Adrenal gland (tissue), 12 donors: ENCODE results near the gene ZNF341. TPM values are rescaled to one million over a fixed set of nuclear protein-coding genes. Genes with fewer than 3 reads are reported as not detected.

ENCODE experiments used
- DNase-seq, 7 donors: peaks; one replicate each; pipeline ENCODE4 v3.0.0-alpha.2; 2019 to 2020
- H3K27ac ChIP-seq, 5 donors: fragments of 200-600 bp; sonication (generic) in 4 of 5; 1 replicate in 3 of 5; 2 replicates in 2 of 5; pipeline versions ENCODE4 v1.5.1 to v1.8.0; 2016 to 2020; ENCODE audit warnings: mild to moderate bottlenecking in 1 of 5
- H3K27me3 ChIP-seq: fragments of 200-600 bp; 2 replicates; pipeline ENCODE4 v1.8.0; 2021
- H3K36me3 ChIP-seq, 2 donors: fragments of 200-600 bp; replicated peaks in 1 of 2; 1 replicate in 1 of 2; 2 replicates in 1 of 2; pipeline versions ENCODE4 v1.5.1 to v1.8.0; 2018 to 2022
- H3K4me1 ChIP-seq, 2 donors: fragments of 200-600 bp; replicated peaks in 1 of 2; 1 replicate in 1 of 2; 2 replicates in 1 of 2; pipeline versions ENCODE4 v1.5.1 to v1.8.0; 2018 to 2021
- H3K4me3 ChIP-seq, 4 donors: fragments of 200-600 bp; sonication (generic) in 3 of 4; one replicate each; pipeline ENCODE4 v1.5.1; 2016 to 2018
- H3K9me3 ChIP-seq, 3 donors: fragments of 200-600 bp; sonication (generic) in 1 of 3; replicated peaks in 1 of 3; 1 replicate in 2 of 3; 2 replicates in 1 of 3; pipeline versions ENCODE4 v1.5.1 to v1.8.0; 2016 to 2021
- POLR2A ChIP-seq, 2 donors: fragments of 450-650 bp; IDR thresholded peaks; one replicate each; pipeline ENCODE4 v1.6.1; 2017; ENCODE audit warnings: antibody characterized with exemption in 2 of 2, mild to moderate bottlenecking in 2 of 2, moderate library complexity in 1 of 2
- WGBS, 4 donors: extraction: QIAGEN DNeasy Blood & Tissue Kit in 2 of 4; methylation state at CpG; one replicate each; pipeline versions ENCODE4 v1.1.5 to v1.1.7; 2013 to 2017; 5-methylcytosine and 5-hydroxymethylcytosine counted together
- intact Hi-C, 2 donors: fragments of 100-400 bp; cut with DNase I; formaldehyde crosslinking; loops; one replicate each; pipeline versions ENCODE4 v1.14.1 to v1.15.0; 2022 to 2023
- polyA plus RNA-seq, 3 donors: library from polyadenylated mRNA; stranded (reverse); fragments of 200-250 nt in 2 of 3; fragments of 350-450 nt in 1 of 3; fragmentation: Illumina TruSeq in 1 of 3; extraction: RNeasy Lipid Tissue Mini Kit (QIAGEN cat#74804) in 1 of 3; gene quantifications; one replicate each; pipeline ENCODE4 v1.2.3, GENCODE V29; 2013 to 2014
- total RNA-seq, 9 donors: library from RNA; depleted of rRNA in 4 of 9; stranded (reverse); fragments of >200 nt in 4 of 9; fragments of 120-200 nt in 1 of 9; fragmentation: NEBNext Ultra II Directional in 1 of 9; extraction: Animal tissue kit (Norgen Biotek cat#: 25700) in 1 of 9; gene quantifications; one replicate each; pipeline versions ENCODE4 v1.1.0 to v1.2.4, GENCODE V29; 2013 to 2023
- TF ChIP-seq, protein P1 (sequence below), 6 experiments: fragments of 450-650 bp in 4 of 6; fragments of 200-600 bp in 2 of 6; sonication (generic) in 1 of 6; IDR thresholded peaks; 1 replicate in 5 of 6; 2 replicates in 1 of 6; pipeline versions ENCODE4 v1.5.1 to v1.8.0; 2016 to 2021; ENCODE audit warnings: antibody characterized with exemption in 6 of 6, mild to moderate bottlenecking in 2 of 6, moderate library complexity in 1 of 6
- donor health status: healthy with polysubstance abuse.
- donor health status: Bipolar disorder and iron deficiency.
- donor health status: DM: yes; HTN: yes; CAD: no.
- donor health status: DM: no; HTN: no; CAD: no.
- donor health status: DM: no; HTN: no; CAD: no.
- donor health status: DM: yes; HTN: yes; CAD: no.

Gene ZNF341
- total and polyA plus RNA-seq, 12 donors: 1.1 to 9.2 (median 2.5) TPM

DNA sequence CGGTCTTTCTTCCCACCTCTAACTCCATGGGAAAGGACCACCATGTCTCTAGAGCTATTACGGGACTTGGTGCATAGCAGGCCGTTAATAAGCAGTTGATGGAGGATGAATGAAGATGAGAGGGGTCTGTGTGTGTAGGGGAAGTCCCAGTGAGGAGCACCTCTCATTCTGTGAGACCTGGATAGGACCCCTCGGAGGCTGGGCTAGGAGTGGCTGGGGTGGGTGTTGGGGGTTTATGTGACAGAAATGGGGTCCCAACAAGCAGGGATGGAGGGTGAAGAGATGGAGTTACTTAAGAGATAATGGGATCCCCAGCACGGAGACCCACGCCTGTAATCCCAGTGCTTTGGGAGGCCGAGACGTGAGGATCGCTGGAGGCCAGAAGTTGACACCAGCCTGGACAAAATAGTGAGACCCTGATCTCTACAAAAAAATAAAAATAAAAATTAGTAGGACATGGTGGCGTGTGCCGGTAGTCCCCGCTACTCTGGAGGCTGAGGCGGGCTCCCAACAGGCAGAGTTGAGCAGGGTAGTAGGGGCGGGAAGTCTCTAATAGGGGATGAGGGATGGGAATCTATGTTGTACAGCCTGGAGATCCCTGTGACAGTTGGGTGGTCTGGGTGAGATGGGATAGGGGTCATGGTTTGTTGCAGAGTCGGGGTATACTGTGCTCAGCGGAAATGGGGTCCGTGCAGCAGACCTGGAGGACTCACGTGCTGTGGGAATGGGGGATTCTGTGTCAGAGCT lies 677 bp upstream of the ZNF341 start:
- DNase-seq: peak in 1 of 7 donors; percentile 30
- Histone ChIP-seq H3K27me3 (no peaks in the 10 kb centered on the region), H3K9me3 (no peaks in the 10 kb centered on the region), H3K4me3 (peak overlapping the region in 3 of 4 donors; percentile 13 to 66 (median 62)), H3K4me1 (peaks cover 5 to 24% of the 10 kb centered on the region in 2 donors), H3K36me3 (no peaks in the 10 kb centered on the region), H3K27ac (peak overlapping the region in 4 of 5 donors; percentile 74 to 96 (median 83))
- 80 to 87% (median 81%) methylated on average over 15 to 18 of the region's 18 CpGs for WGBS, 4 donors
- intact Hi-C loops: loop anchor here in 1 of 2 donors (10.0 kb wide), 1 partner anchor 276 kb away; no protein-coding TSS in a partner anchor
- TF ChIP-seq, protein P1, sequence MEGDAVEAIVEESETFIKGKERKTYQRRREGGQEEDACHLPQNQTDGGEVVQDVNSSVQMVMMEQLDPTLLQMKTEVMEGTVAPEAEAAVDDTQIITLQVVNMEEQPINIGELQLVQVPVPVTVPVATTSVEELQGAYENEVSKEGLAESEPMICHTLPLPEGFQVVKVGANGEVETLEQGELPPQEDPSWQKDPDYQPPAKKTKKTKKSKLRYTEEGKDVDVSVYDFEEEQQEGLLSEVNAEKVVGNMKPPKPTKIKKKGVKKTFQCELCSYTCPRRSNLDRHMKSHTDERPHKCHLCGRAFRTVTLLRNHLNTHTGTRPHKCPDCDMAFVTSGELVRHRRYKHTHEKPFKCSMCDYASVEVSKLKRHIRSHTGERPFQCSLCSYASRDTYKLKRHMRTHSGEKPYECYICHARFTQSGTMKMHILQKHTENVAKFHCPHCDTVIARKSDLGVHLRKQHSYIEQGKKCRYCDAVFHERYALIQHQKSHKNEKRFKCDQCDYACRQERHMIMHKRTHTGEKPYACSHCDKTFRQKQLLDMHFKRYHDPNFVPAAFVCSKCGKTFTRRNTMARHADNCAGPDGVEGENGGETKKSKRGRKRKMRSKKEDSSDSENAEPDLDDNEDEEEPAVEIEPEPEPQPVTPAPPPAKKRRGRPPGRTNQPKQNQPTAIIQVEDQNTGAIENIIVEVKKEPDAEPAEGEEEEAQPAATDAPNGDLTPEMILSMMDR (IDR thresholded peaks at IDR 0.05): no peak
- TF ChIP-seq POLR2A (IDR thresholded peaks at IDR 0.05): no peak

DNA sequence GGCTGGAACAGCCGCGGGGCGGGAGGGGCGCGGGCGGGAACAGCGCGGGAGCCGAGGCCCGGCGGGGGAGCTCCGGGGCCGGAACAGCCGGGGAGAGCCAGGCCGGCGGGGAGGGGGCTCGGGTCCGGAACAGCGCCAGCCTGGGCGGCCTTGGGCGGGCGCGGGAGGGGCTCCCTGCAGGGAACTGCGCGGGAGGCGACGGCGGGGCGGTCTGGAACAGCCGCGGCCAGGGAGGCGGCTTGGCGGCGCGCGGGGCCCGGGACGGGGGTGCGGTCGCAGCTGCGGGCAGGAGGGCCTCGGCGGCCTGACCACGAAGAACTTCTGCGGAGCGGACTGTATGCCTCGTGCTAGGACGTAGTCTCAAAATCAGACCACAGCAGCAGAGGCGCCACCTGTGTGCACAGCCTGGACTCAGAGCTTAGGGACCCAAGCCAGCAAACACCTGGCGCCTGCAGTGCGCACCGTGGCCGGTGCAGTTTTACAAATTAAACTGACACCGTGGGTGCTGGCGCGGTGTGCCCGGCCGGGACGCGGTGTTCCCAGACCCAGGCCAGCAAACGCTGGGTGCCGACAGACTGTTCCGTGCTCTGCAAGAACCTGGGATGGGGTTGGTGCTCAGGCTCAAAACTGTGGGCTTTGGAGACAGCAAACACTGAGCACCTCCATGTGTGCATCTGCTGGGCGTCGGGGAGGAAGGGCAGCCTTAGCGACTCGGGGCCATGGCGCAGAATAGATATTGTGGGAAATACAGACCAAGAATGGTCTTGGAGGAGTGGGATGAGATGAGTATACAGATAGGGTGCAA lies 572 bp downstream of the ZNF341 start:
- intact Hi-C loops: loop anchor here in 1 of 2 donors (10.0 kb wide), 1 partner anchor 278 kb away; no protein-coding TSS in a partner anchor

DNA sequence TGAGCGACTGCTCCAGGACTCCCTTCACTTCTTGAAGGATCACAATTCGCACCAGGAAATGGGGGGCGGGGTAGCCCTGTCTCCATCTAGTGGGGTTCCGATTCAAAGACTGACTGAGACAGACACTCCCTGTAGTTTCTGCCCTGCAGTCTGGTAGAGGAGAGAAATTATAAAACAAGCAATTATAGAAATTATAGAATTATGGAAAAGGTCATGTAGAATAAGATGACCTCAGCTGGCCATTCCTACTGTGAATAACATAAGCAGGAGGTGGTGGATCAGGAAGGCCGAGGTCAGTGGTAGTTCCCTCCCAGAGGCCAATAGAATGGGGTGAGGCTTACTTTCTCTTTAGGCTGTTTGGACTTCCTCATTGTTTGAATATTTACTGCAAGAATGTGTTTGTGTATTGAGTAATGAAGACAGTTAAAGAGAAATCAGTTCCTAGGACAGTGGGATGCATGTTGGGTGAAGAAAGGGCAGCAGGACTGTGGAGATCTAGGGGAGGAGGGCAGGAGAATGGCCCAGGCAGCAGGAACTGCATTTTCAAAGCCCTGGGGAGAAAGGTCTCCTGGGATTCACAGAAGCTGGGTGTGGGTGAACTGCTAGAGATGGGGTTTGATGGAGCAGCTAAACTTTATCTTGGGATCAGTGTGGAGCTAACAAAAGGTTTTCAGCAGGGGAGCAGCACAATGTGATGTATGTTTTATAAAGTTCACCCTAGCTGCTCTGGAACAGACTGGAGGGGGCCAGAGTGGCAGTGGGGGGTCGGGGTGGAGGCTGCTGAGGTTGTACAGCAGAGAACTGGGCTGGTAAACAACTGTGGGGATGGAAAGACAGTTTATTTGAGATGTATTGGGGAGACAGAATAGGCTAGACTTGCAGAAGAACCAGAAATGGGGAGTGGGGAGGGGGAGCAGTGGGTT lies 2.1 kb downstream of the ZNF341 start:
- TF ChIP-seq POLR2A (IDR thresholded peaks at IDR 0.05): no peak
- TF ChIP-seq, protein P1 (IDR thresholded peaks at IDR 0.05): no peak
- Histone ChIP-seq H3K36me3 (no peaks in the 10 kb centered on the region), H3K27ac (peak overlapping the region; percentile 44 to 90 (median 76)), H3K27me3 (no peaks in the 10 kb centered on the region), H3K4me3 (no peak overlapping the region), H3K9me3 (peaks cover 0 to 9% (median 0%) of the 10 kb centered on the region in 3 donors), H3K4me1 (peaks cover 5 to 24% of the 10 kb centered on the region in 2 donors)
- intact Hi-C loops: loop anchor here in 1 of 2 donors (10.0 kb wide), 1 partner anchor 279 kb away; no protein-coding TSS in a partner anchor
- peak in 6 of 7 donors; percentile 34 to 71 (median 51) for DNase-seq
- 53 to 61% (median 59%) methylated on average over 6 of the region's 6 CpGs for WGBS, 4 donors

More for the DNA sequence above, 572 bp downstream of the ZNF341 start:
- DNase-seq: peak; percentile 84 to 91 (median 87)
- WGBS, 4 donors: 1 to 10% (median 4%) methylated on average over 3 to 68 of the region's 68 CpGs
- Histone ChIP-seq H3K27ac (peak overlapping the region; percentile 53 to 96 (median 76)), H3K27me3 (no peaks in the 10 kb centered on the region), H3K4me1 (peaks cover 5 to 24% of the 10 kb centered on the region in 2 donors), H3K36me3 (no peaks in the 10 kb centered on the region), H3K4me3 (peak overlapping the region in 3 of 4 donors; percentile 36 to 66 (median 62)), H3K9me3 (peaks cover 0 to 8% (median 0%) of the 10 kb centered on the region in 3 donors)
- peak in 1 of 2 donors; percentile 44 for TF ChIP-seq POLR2A (IDR thresholded peaks at IDR 0.05)
- TF ChIP-seq, protein P1 (IDR thresholded peaks at IDR 0.05): peak in 1 of 6 experiments; percentile 24
